Loucy (cell line): ENCODE measurements around the gene NEK6.

ENCODE experiments used
- H2AFZ ChIP-seq: fragments of 200-600 bp; sonication (generic); 2 replicates; pipeline ENCODE4 v1.6.0; 2016; ENCODE audit warnings: antibody characterized with exemption, mild to moderate bottlenecking, low read length, moderate library complexity
- H3F3A ChIP-seq: fragments of 200-600 bp; 2 replicates; pipeline ENCODE4 v1.6.0; 2016; ENCODE audit warnings: antibody characterized with exemption, low read depth, mild to moderate bottlenecking
- H3K27me3 ChIP-seq: fragments of 200-600 bp; sonication (generic); 2 replicates; pipeline ENCODE4 v1.6.1; 2014; ENCODE audit warnings: low read length, mild to moderate bottlenecking; ENCODE audit not compliant: insufficient read depth, poor library complexity, severe bottlenecking
- H3K36me3 ChIP-seq: fragments of 200-600 bp; sonication (generic); 2 replicates; pipeline ENCODE4 v1.6.1; 2016; ENCODE audit warnings: low read length; ENCODE audit not compliant: insufficient read depth
- H3K4me1 ChIP-seq: fragments of 200-600 bp; sonication (generic); 2 replicates; pipeline ENCODE4 v1.5.1; 2014; ENCODE audit warnings: low read length, mild to moderate bottlenecking; ENCODE audit not compliant: insufficient read depth, poor library complexity, severe bottlenecking
- H3K4me2 ChIP-seq: fragments of 200-600 bp; sonication (generic); 2 replicates; pipeline ENCODE4 v1.6.0; 2014; ENCODE audit warnings: antibody characterized with exemption, low read length, low read depth, mild to moderate bottlenecking; ENCODE audit not compliant: poor library complexity, severe bottlenecking
- H3K4me3 ChIP-seq: fragments of 200-600 bp; sonication (generic); 2 replicates; pipeline ENCODE4 v1.5.1; 2014; ENCODE audit warnings: low read length, mild to moderate bottlenecking, mixed read lengths; ENCODE audit not compliant: poor library complexity, severe bottlenecking
- H3K79me2 ChIP-seq: fragments of 200-600 bp; sonication (generic); 2 replicates; pipeline ENCODE4 v1.6.1; 2014; ENCODE audit warnings: low read length; ENCODE audit not compliant: insufficient read depth
- H3K9ac ChIP-seq: fragments of 200-600 bp; sonication (generic); 2 replicates; pipeline ENCODE4 v1.6.0; 2014; ENCODE audit warnings: mild to moderate bottlenecking, low read depth, low read length, moderate library complexity; ENCODE audit not compliant: poor library complexity, severe bottlenecking
- H3K9me2 ChIP-seq: fragments of 200-600 bp; sonication (generic); replicated peaks from 2 replicates; pipeline ENCODE4 v1.6.1; 2016; ENCODE audit warnings: low read depth, low read length, mixed read lengths
- H3K9me3 ChIP-seq: fragments of 200-600 bp; sonication (generic); 2 replicates; pipeline ENCODE4 v1.6.1; 2014; ENCODE audit warnings: mild to moderate bottlenecking, antibody characterized with exemption, low read length, low read depth; ENCODE audit not compliant: insufficient read depth
- H4K20me1 ChIP-seq: fragments of 200-600 bp; sonication (generic); 2 replicates; pipeline ENCODE4 v1.6.0; 2014; ENCODE audit warnings: antibody characterized with exemption, low read length, mild to moderate bottlenecking; ENCODE audit not compliant: insufficient read depth, poor library complexity, severe bottlenecking
- CTCF ChIP-seq: fragments of 200-600 bp; sonication (generic); conservative IDR thresholded peaks from 2 replicates; pipeline ENCODE4 v1.5.1; 2014; ENCODE audit warnings: mild to moderate bottlenecking, antibody characterized with exemption, low read length
- EZH2phosphoT487 ChIP-seq: fragments of 200-600 bp; IDR thresholded peaks from 2 replicates; pipeline ENCODE4 v1.6.1; 2018; ENCODE audit warnings: antibody characterized with exemption, mild to moderate bottlenecking, moderate library complexity, borderline replicate concordance

Gene NEK6

GRCh38 chr9:124332361-124333202 lies 74.8 kb downstream of the NEK6 start:
- H3K79me2 ChIP-seq: no peaks in the 10 kb centered on the region
- H3K4me2 ChIP-seq: no peak overlapping the region
- no peaks in the 10 kb centered on the region for H3K9me2 ChIP-seq
- no peaks in the 10 kb centered on the region for H3F3A ChIP-seq
- no peaks in the 10 kb centered on the region for H4K20me1 ChIP-seq
- no peaks in the 10 kb centered on the region for H3K36me3 ChIP-seq
- no peaks in the 10 kb centered on the region for H3K27me3 ChIP-seq
- no peaks in the 10 kb centered on the region for H3K4me1 ChIP-seq
- no peak overlapping the region for H3K9ac ChIP-seq
- no peak overlapping the region for H2AFZ ChIP-seq
- TF ChIP-seq EZH2phosphoT487: no peak
- no peak for TF ChIP-seq CTCF
- no peaks in the 10 kb centered on the region for H3K9me3 ChIP-seq
- no peak overlapping the region for H3K4me3 ChIP-seq

- Histone ChIP-seq H3K79me2 (no peaks in the 10 kb centered on the region), H3K9ac (no peak overlapping the region), H3K9me3 (no peaks in the 10 kb centered on the region), H3K4me3 (no peak overlapping the region), H3K4me1 (no peaks in the 10 kb centered on the region), H3K4me2 (no peak overlapping the region), H4K20me1 (no peaks in the 10 kb centered on the region), H3K9me2 (no peaks in the 10 kb centered on the region), H2AFZ (no peak overlapping the region), H3F3A (no peaks in the 10 kb centered on the region), H3K27me3 (no peaks in the 10 kb centered on the region), H3K36me3 (no peaks in the 10 kb centered on the region)
- TF ChIP-seq EZH2phosphoT487 (no peak), CTCF (no peak)
Observed at GRCh38 chr9:124333203-124333579, 75.4 kb downstream of the NEK6 start.

GRCh38 chr9:124334568-124335319 lies 77.0 kb downstream of the NEK6 start:
- no peaks in the 10 kb centered on the region for H3K27me3 ChIP-seq
- H3K36me3 ChIP-seq: no peaks in the 10 kb centered on the region
- H3K9me2 ChIP-seq: no peaks in the 10 kb centered on the region

More at GRCh38 chr9:124334568-124335319, 77.0 kb downstream of the NEK6 start:
- Histone ChIP-seq H3K79me2 (no peaks in the 10 kb centered on the region), H4K20me1 (no peaks in the 10 kb centered on the region), H3F3A (no peaks in the 10 kb centered on the region), H3K4me3 (no peak overlapping the region), H2AFZ (no peak overlapping the region), H3K9me3 (no peaks in the 10 kb centered on the region), H3K9ac (no peak overlapping the region), H3K4me1 (no peaks in the 10 kb centered on the region), H3K4me2 (no peak overlapping the region)
- TF ChIP-seq EZH2phosphoT487: no peak
- TF ChIP-seq CTCF: no peak
